Mesenchymal stem cell (in vitro differentiated cells and primary cell): ENCODE measurements around the gene DGKZ.
"Not testable (repeated sequence)": the region's sequence is repeated elsewhere in the genome, so short reads cannot be mapped to it uniquely, and the experiment has no call there.

Source experiments
- DNase-seq: peaks from one replicate; pipeline ENCODE4 v3.0.0-alpha.2; 2013
- H2AFZ ChIP-seq: one replicate; pipeline ENCODE4 v1.6.1; 2013; ENCODE audit warnings: low read depth, mild to moderate bottlenecking, control low read depth, inconsistent platforms, low read length, moderate library complexity
- H2AK5ac ChIP-seq: 2 replicates; pipeline ENCODE4 v1.6.1; 2013; ENCODE audit warnings: low read length, moderate library complexity, mild to moderate bottlenecking, inconsistent platforms; ENCODE audit not compliant: severe bottlenecking
- H2BK120ac ChIP-seq: one replicate; pipeline ENCODE4 v1.6.1; 2013; ENCODE audit warnings: low read depth, mild to moderate bottlenecking, inconsistent platforms, low read length, moderate library complexity
- H2BK12ac ChIP-seq, 2 experiments: one replicate each; pipeline ENCODE4 v1.6.1; 2013; ENCODE audit warnings: inconsistent platforms in 2 of 2, low read length in 2 of 2, mild to moderate bottlenecking in 2 of 2, moderate library complexity in 2 of 2, control low read depth in 1 of 2
- H2BK15ac ChIP-seq: one replicate; pipeline ENCODE4 v1.6.1; 2013; ENCODE audit warnings: mild to moderate bottlenecking, low read depth, inconsistent platforms; ENCODE audit not compliant: poor library complexity, severe bottlenecking
- H2BK5ac ChIP-seq: 2 replicates; pipeline ENCODE4 v1.6.1; 2013; ENCODE audit warnings: low read depth, mild to moderate bottlenecking, low read length, control low read depth, inconsistent platforms; ENCODE audit not compliant: poor library complexity, severe bottlenecking
- H3K14ac ChIP-seq, 2 experiments: one replicate each; pipeline ENCODE4 v1.6.1; 2013; ENCODE audit warnings: inconsistent platforms in 2 of 2, low read length in 2 of 2, control low read depth in 1 of 2, mild to moderate bottlenecking in 1 of 2, moderate library complexity in 1 of 2
- H3K18ac ChIP-seq, 2 experiments: one replicate each; pipeline ENCODE4 v1.6.1; 2013; ENCODE audit warnings: inconsistent platforms in 2 of 2, low read length in 2 of 2, control low read depth in 1 of 2, low read depth in 1 of 2, mild to moderate bottlenecking in 1 of 2
- H3K23ac ChIP-seq, 2 experiments: one replicate each; pipeline ENCODE4 v1.6.1; 2013; ENCODE audit warnings: inconsistent platforms in 2 of 2, low read length in 2 of 2, mild to moderate bottlenecking in 2 of 2, moderate library complexity in 2 of 2, control low read depth in 1 of 2
- H3K27ac ChIP-seq: 2 replicates; pipeline ENCODE4 v1.5.1; 2013; ENCODE audit warnings: mild to moderate bottlenecking, moderate library complexity, low read length, control low read depth, inconsistent platforms; ENCODE audit not compliant: poor library complexity, severe bottlenecking
- H3K27me3 ChIP-seq, 2 experiments: 2 replicates each; pipeline versions ENCODE4 v1.6.1 to v1.7.0; 2013; ENCODE audit warnings: low read length in 2 of 2, mild to moderate bottlenecking in 2 of 2, moderate library complexity in 2 of 2, control low read depth in 1 of 2, inconsistent platforms in 1 of 2; ENCODE audit not compliant: control insufficient read depth in 1 of 2, insufficient read depth in 1 of 2
- H3K36me3 ChIP-seq, 2 experiments: 2 replicates each; pipeline versions ENCODE4 v1.6.1 to v1.7.0; 2013; ENCODE audit warnings: low read length in 2 of 2, control low read depth in 1 of 2, inconsistent platforms in 1 of 2, low read depth in 1 of 2, mild to moderate bottlenecking in 1 of 2; ENCODE audit not compliant: insufficient read depth in 2 of 2, control insufficient read depth in 1 of 2
- H3K4ac ChIP-seq, 2 experiments: one replicate each; pipeline ENCODE4 v1.6.1; 2013; ENCODE audit warnings: inconsistent platforms in 2 of 2, low read length in 2 of 2, mild to moderate bottlenecking in 2 of 2, moderate library complexity in 2 of 2, control low read depth in 1 of 2, low read depth in 1 of 2
- H3K4me1 ChIP-seq: 2 replicates; pipeline ENCODE4 v1.6.1; 2013; ENCODE audit warnings: low read depth, low read length, control low read depth; ENCODE audit not compliant: control insufficient read depth, insufficient read depth
- H3K4me2 ChIP-seq: 2 replicates; pipeline ENCODE4 v1.6.1; 2013; ENCODE audit warnings: low read length, mild to moderate bottlenecking, inconsistent platforms; ENCODE audit not compliant: poor library complexity, severe bottlenecking
- H3K4me3 ChIP-seq, 2 experiments: 2 replicates each; pipeline versions ENCODE4 v1.5.1 to v1.7.0; 2013; ENCODE audit warnings: low read length in 2 of 2, mild to moderate bottlenecking in 2 of 2, control low read depth in 1 of 2, low read depth in 1 of 2; ENCODE audit not compliant: insufficient read depth in 1 of 2
- H3K79me1 ChIP-seq: replicated peaks from 2 replicates; pipeline ENCODE4 v1.6.1; 2013; ENCODE audit warnings: mild to moderate bottlenecking, control low read depth, low read length, inconsistent platforms; ENCODE audit not compliant: poor library complexity, severe bottlenecking
- H3K9ac ChIP-seq: 2 replicates; pipeline ENCODE4 v1.7.0; 2013; ENCODE audit warnings: mild to moderate bottlenecking, low read length, moderate library complexity
- H3K9me3 ChIP-seq: 2 replicates; pipeline ENCODE4 v1.7.0; 2013; ENCODE audit warnings: mild to moderate bottlenecking, low read length; ENCODE audit not compliant: control insufficient read depth
- H4K8ac ChIP-seq: one replicate; pipeline ENCODE4 v1.6.1; 2013; ENCODE audit warnings: inconsistent platforms, mild to moderate bottlenecking, low read length, moderate library complexity
- H4K91ac ChIP-seq: one replicate; pipeline ENCODE4 v1.6.1; 2013; ENCODE audit warnings: mild to moderate bottlenecking, low read length, inconsistent platforms
- WGBS: methylation state at CpG from one replicate; pipeline ENCODE4 v1.1.7; 2013; ENCODE audit warnings: mixed read lengths; 5-methylcytosine and 5-hydroxymethylcytosine counted together

DGKZ gene

GRCh38 chr11:46367916-46368267 is 20.6 kb downstream of the DGKZ start:
- H3K23ac ChIP-seq = no peak overlapping the region
- no peak overlapping the region for H2BK120ac ChIP-seq
- H2AFZ ChIP-seq = no peak overlapping the region
- H2BK15ac ChIP-seq = no peak overlapping the region
- no peak for DNase-seq
- H3K27ac ChIP-seq = no peak overlapping the region
- no peaks in the 10 kb centered on the region for H3K27me3 ChIP-seq
- no peak overlapping the region for H3K4me2 ChIP-seq
- H2BK5ac ChIP-seq = no peak overlapping the region
- no peak overlapping the region for H3K14ac ChIP-seq
- 90% methylated on average over 12 of the region's 12 CpGs for WGBS
- H4K91ac ChIP-seq = peak overlapping the region; percentile 18
- H2AK5ac ChIP-seq = no peak overlapping the region
- peak overlapping the region in 1 of 2 experiments; percentile 35 for H3K18ac ChIP-seq
- H3K9me3 ChIP-seq = no peaks in the 10 kb centered on the region
- H2BK12ac ChIP-seq = no peak overlapping the region
- peaks cover 30% of the 10 kb centered on the region for H3K79me1 ChIP-seq
- H3K4me3 ChIP-seq = no peak overlapping the region
- peaks cover 31 to 61% of the 10 kb centered on the region in 2 experiments for H3K36me3 ChIP-seq
- H3K4ac ChIP-seq = no peak overlapping the region
- H3K9ac ChIP-seq = peak overlapping the region; percentile 26
- H4K8ac ChIP-seq = peak overlapping the region; percentile 70
- H3K4me1 ChIP-seq = peaks cover 57% of the 10 kb centered on the region

DNA sequence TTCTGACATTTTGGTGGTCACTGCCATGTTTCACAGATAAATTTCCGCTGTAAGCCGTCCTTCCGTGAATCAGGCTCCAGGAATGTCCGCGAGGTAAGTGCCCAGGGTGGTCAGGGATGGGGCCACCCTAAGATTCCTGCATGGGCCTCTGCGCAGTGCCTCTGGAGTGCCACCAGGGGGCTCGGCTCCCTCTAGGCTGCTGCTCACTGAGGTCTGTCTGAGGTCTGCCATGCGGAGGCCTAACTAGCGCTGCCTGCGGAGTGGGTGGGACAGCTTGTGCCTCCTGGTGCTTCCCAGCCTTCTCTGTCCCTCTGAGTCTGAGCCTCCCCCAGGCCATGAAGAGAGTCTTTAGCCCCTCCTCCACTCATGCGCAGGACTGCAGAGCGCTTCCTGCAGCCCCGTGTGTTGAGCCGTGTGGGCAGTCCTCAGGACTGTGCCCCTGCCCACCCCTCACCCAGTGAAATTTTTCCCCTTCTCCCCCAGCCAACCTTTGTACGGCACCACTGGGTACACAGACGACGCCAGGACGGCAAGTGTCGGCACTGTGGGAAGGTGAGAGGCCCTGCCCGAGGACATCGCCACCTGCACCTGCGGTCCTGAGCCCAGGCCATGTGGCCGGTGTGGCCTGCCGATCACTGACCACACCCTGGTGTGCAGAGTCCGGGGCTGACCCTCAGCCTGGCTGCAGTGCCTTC is 22.3 kb downstream of the DGKZ start:
- peak overlapping the region; percentile 52 for H4K91ac ChIP-seq
- no peak overlapping the region for H3K9ac ChIP-seq
- peak overlapping the region in 1 of 2 experiments; percentile 17 for H2BK12ac ChIP-seq
- peak overlapping the region; percentile 61 for H2AK5ac ChIP-seq
- H3K4me1 ChIP-seq = peaks cover 50% of the 10 kb centered on the region
- H3K9me3 ChIP-seq = no peaks in the 10 kb centered on the region
- peaks cover 31 to 69% of the 10 kb centered on the region in 2 experiments for H3K36me3 ChIP-seq
- H3K4me3 ChIP-seq = peak overlapping the region in 1 of 2 experiments; percentile 26
- H2BK120ac ChIP-seq = no peak overlapping the region
- DNase-seq = peak; percentile 84
- 53% methylated on average over 25 of the region's 25 CpGs for WGBS
- H3K4me2 ChIP-seq = peak overlapping the region; percentile 11
- H3K23ac ChIP-seq = no peak overlapping the region
- no peak overlapping the region for H3K18ac ChIP-seq
- H3K27me3 ChIP-seq = no peaks in the 10 kb centered on the region
- peak overlapping the region in 1 of 2 experiments; percentile 60 for H3K4ac ChIP-seq
- H3K14ac ChIP-seq = no peak overlapping the region
- peaks cover 28% of the 10 kb centered on the region for H3K79me1 ChIP-seq
- no peak overlapping the region for H3K27ac ChIP-seq
- peak overlapping the region; percentile 37 for H2BK15ac ChIP-seq
- H4K8ac ChIP-seq = peak overlapping the region; percentile 43
- H2BK5ac ChIP-seq = no peak overlapping the region
- no peak overlapping the region for H2AFZ ChIP-seq

DNA sequence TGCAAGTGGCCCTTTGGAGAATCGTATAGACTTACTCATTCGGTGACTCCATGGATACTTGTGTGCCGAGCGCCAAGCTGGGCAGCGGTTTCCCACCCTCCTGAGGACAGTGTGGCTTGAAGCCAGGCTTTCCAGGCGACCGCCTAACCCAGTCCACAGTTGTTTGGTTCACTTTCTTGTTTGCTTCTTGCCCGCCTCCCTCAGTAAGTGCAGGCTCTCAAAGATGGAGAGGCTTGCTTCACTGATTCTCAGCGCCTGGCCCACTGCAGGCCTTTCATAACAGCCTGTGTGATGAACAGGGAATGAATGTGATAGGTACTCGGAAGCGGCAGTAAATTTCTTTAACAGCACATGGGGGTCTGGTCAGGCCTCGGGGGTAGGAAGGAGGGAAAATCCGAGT is 23.0 kb downstream of the DGKZ start:
- 91% methylated on average over 13 of the region's 13 CpGs for WGBS
- H2BK120ac ChIP-seq = no peak overlapping the region
- H3K36me3 ChIP-seq = peaks cover 37 to 75% of the 10 kb centered on the region in 2 experiments
- H4K91ac ChIP-seq = peak overlapping the region; percentile 52
- no peak overlapping the region for H2AK5ac ChIP-seq
- no peaks in the 10 kb centered on the region for H3K9me3 ChIP-seq
- no peak overlapping the region for H3K27ac ChIP-seq
- no peak overlapping the region for H3K14ac ChIP-seq
- no peak overlapping the region for H3K18ac ChIP-seq
- no peak overlapping the region for H3K4ac ChIP-seq
- H3K23ac ChIP-seq = no peak overlapping the region
- H3K4me3 ChIP-seq = no peak overlapping the region
- peak overlapping the region; percentile 37 for H2BK15ac ChIP-seq
- H2BK5ac ChIP-seq = no peak overlapping the region
- H2BK12ac ChIP-seq = no peak overlapping the region
- H3K9ac ChIP-seq = no peak overlapping the region
- H3K27me3 ChIP-seq = no peaks in the 10 kb centered on the region
- H3K4me2 ChIP-seq = no peak overlapping the region
- no peak overlapping the region for H2AFZ ChIP-seq
- DNase-seq = no peak
- H4K8ac ChIP-seq = peak overlapping the region; percentile 43
- H3K79me1 ChIP-seq = peaks cover 28% of the 10 kb centered on the region
- peaks cover 45% of the 10 kb centered on the region for H3K4me1 ChIP-seq

DNA sequence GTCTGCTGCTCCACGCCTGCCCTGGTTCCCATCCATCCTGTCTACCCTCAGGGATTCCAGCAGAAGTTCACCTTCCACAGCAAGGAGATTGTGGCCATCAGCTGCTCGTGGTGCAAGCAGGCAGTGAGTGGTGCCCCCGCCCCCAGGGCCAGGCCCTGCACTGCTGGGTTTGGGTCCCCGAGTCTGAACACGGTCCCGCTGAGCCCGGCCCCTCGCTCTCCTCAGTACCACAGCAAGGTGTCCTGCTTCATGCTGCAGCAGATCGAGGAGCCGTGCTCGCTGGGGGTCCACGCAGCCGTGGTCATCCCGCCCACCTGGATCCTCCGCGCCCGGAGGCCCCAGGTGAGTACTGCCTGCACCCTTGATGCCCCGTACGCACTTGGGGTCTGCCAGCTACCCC is 24.0 kb downstream of the DGKZ start:
- not testable (repeated sequence) for H2BK5ac ChIP-seq, H3K27ac ChIP-seq, H2BK15ac ChIP-seq, H3K4ac ChIP-seq, H3K27me3 ChIP-seq, H4K91ac ChIP-seq, H4K8ac ChIP-seq, H3K4me3 ChIP-seq, H3K23ac ChIP-seq, H3K9me3 ChIP-seq, H2AK5ac ChIP-seq, H2AFZ ChIP-seq, H3K14ac ChIP-seq, H2BK12ac ChIP-seq, H2BK120ac ChIP-seq, H3K4me2 ChIP-seq, DNase-seq, H3K18ac ChIP-seq, H3K9ac ChIP-seq
- Histone ChIP-seq H3K36me3 (peaks cover 41 to 84% of the 10 kb centered on the region in 2 experiments), H3K4me1 (peaks cover 43% of the 10 kb centered on the region), H3K79me1 (peaks cover 27% of the 10 kb centered on the region)
- WGBS = 91% methylated on average over 17 of the region's 19 CpGs
